ENCODE measurements around the gene USP10.

USP10 gene

DNA sequence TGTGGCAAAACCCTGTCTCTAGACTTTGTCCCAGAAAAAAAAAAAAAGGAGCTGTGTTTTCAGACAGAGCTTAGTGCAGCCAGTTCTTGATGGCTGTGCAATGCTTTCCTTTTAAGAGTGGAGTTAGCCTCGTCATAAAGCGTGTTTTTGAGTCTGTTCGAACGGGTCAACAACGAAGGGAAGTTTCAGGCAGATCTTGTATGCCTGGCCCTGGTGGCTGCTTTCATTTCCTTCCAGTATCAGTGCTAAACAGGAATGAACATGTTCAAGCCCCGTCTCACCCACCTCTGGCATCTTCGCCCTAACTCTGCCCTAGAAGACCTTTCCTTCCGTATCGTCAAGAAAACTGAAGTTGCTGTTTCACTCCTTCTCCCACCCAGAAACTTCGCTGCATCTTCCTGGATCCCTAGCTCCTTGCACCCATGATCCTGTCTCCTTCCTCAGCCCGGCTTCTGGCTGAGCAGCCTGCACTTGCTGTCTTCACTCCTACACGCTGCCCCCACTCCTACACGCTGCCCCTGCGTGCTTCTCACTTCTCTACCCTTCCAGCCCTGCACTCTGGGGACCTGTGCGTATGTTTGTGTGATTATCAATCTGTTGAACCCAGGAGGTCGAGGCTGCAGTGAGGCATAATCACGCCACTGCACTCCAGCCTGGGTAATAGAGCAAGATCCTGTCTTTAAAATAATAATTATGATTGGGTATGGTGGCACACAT is 55.3 kb downstream of the USP10 start:
- H3K27ac ChIP-seq: no peak overlapping the region
- TF ChIP-seq ZFX (IDR thresholded peaks at IDR 0.05; ENCODE audit: borderline replicate concordance): no peak
- TF ChIP-seq, protein P1, sequence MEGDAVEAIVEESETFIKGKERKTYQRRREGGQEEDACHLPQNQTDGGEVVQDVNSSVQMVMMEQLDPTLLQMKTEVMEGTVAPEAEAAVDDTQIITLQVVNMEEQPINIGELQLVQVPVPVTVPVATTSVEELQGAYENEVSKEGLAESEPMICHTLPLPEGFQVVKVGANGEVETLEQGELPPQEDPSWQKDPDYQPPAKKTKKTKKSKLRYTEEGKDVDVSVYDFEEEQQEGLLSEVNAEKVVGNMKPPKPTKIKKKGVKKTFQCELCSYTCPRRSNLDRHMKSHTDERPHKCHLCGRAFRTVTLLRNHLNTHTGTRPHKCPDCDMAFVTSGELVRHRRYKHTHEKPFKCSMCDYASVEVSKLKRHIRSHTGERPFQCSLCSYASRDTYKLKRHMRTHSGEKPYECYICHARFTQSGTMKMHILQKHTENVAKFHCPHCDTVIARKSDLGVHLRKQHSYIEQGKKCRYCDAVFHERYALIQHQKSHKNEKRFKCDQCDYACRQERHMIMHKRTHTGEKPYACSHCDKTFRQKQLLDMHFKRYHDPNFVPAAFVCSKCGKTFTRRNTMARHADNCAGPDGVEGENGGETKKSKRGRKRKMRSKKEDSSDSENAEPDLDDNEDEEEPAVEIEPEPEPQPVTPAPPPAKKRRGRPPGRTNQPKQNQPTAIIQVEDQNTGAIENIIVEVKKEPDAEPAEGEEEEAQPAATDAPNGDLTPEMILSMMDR (IDR thresholded peaks at IDR 0.05): no peak

DNA sequence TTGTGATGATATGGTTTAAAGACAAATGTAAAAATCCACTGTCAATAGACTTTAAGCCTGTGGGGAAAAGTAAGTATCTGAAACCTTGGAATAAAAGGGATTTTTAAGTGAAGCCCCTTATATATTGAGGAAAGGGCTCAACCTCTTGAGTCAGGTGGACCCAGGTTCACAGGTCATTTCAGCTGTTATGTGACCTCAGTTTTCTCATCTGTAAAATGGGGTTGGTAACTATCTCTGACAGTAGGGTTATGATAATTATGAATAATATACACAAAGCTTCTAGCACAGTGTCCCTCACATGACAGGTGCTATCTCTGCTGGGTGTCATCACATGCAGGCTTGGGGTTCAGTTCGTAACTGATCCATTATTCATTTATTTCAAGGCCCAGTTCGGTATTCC is 57.0 kb downstream of the USP10 start:
- no peak for TF ChIP-seq ZFX (IDR thresholded peaks at IDR 0.05; ENCODE audit: borderline replicate concordance)
- TF ChIP-seq, protein P1 (IDR thresholded peaks at IDR 0.05): no peak
- no peak overlapping the region for H3K27ac ChIP-seq

DNA sequence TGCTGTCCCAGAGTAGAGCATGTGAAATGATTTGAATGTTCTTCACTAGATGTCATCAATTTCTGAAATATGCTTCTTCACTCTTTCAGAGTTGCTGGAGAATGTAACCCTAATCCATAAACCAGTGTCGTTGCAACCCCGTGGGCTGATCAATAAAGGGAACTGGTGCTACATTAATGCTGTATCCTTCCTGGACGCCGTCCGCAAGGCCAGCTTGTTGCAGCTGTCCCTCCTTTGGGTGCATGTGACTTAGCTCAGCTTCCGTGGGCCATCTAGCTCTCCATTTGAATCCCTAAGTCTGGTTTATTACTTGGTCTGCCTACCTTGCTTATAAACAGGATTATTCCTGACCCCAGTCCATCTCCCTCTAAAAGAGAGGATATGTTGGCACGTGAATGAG is 58.8 kb downstream of the USP10 start:
- TF ChIP-seq, protein P1 (IDR thresholded peaks at IDR 0.05): no peak
- TF ChIP-seq ZFX (IDR thresholded peaks at IDR 0.05; ENCODE audit: borderline replicate concordance): no peak
- H3K27ac ChIP-seq: no peak overlapping the region

DNA sequence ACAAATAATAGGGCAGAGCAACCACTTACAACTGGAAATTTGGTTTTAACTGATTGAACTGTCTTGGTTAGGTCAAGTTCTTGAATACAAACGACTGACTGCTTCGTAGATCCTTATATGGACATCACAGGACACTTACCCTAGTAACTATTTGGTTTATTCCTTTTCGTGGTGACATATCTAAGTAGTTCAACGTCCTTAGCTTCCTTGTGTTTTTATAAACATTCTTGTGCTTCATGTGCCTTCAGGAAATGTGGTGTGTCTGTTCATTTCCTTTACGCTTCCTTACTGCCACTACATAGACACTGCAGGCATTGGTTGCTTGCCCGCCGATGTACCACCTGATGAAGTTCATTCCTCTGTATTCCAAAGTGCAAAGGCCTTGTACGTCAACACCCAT is 59.3 kb downstream of the USP10 start:
- TF ChIP-seq, protein P1 (IDR thresholded peaks at IDR 0.05): no peak
- no peak for TF ChIP-seq ZFX (IDR thresholded peaks at IDR 0.05; ENCODE audit: borderline replicate concordance)

DNA sequence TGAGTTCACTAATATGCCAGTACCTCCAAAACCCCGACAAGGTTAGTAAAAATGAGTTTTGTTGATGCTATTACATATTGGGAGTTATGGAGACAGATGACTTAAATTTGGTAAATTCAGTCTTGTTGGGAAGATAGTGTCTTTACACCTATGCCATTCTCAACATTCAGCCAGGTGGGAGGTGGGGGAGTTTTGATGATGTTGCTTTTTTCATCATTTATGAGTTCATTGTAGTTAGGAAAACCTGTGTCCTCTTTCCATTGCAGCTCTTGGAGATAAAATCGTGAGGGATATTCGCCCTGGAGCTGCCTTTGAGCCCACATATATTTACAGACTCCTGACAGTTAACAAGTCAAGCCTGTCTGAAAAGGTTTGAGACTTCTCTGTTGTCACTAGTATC is 60.1 kb downstream of the USP10 start:
- no peak overlapping the region for H3K27ac ChIP-seq
- TF ChIP-seq ZFX (IDR thresholded peaks at IDR 0.05; ENCODE audit: borderline replicate concordance): no peak
- TF ChIP-seq, protein P1 (IDR thresholded peaks at IDR 0.05): no peak

More for the DNA sequence above, 59.3 kb downstream of the USP10 start:
- no peak overlapping the region for H3K27ac ChIP-seq

DNA sequence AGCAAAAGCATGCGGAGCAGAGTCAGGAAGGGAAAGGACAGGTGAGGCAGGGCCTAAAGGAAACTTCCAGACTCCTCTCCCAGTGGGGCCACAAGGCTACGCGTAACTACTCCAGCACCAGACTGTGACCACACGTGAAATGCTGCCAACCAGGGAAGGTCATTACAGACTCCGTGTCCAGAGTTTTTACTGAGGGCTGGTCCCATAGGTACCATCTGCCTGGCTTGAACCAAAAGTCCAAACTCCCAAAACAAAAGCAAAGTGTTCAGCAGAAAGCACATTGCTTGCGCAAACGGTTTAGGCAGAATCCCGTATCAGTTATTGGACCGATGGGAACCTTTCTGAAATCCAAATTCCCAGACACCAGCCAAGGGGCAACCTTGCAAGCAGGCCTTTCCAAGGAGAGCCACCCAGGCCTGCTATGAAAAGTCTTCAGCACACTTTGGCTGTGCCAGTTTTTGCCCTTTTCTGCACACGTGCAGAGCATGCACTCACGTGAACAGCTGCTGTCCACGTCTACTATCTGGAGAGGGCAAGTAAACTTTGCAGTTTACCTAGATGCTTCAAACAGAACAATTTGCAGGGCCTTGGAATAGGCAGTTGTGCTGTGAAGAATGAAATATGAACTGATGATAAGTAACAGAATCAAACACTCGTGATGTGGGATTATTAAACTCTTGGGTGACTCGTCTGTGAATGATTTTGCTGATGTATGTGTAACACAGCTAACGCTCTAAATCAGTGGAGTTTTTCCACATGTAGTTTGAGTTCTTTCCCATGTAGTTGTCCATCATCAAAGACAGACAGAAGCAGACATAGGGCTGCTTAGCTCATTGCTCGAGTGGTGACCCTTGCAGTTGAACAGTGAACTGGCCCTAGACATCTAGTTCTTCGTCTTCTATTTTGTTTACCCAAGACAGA is 61.9 kb downstream of the USP10 start:
- TF ChIP-seq, protein P1 (IDR thresholded peaks at IDR 0.05): no peak
- no peak for TF ChIP-seq ZFX (IDR thresholded peaks at IDR 0.05; ENCODE audit: borderline replicate concordance)
- no peak overlapping the region for H3K27ac ChIP-seq

DNA sequence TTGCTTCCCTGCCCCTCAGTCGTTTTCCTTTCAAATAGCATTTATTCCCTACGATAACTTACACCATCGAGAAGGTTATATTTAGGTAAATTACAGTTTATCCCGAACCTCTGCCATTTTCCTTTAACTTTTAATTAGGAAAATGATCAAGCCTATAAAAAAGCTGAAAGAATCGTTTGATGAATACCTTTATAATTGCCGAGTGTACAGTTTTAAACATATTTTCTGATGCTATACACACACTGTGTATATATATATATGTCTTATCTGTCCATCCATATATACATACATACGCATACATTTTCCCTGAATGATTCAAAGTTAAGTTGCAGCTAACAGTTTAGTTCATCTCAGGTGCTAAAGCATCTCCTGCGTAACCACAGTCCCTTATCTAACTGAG is 63.4 kb downstream of the USP10 start:
- TF ChIP-seq, protein P1 (IDR thresholded peaks at IDR 0.05): no peak
- TF ChIP-seq ZFX (IDR thresholded peaks at IDR 0.05; ENCODE audit: borderline replicate concordance): no peak
- no peak overlapping the region for H3K27ac ChIP-seq

Measured in 22Rv1 (cell line).